ENCODE results near the gene SERP1.
"Not testable (repeated sequence)": the region's sequence is repeated elsewhere in the genome, so short reads cannot be mapped to it uniquely, and the experiment has no call there.

Gene SERP1

GRCh38 chr3:150538324-150539208 lies 7.7 kb downstream of the SERP1 start:
- no peak for DNase-seq

DNA sequence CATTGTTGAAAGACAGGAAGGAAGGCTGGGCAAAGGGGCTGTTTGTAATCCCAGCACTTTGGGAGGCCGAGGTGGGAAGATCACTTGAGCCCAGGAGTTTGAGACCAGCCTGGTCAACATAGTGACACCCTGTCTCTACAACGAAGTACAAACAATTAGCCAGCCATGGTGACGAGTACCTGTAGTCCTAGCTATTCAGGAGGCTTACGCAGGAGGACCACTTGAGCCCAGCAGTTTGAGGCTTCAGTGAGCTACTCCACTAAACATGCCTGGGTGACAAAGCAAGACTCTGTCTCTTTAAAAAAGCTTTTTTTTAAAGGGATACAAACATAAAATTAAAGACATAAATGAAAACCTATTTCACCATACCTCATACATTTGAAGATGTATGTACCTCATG lies 11.1 kb downstream of the SERP1 start:
- DNase-seq: no peak

- DNase-seq: no peak
Measured at GRCh38 chr3:150531775-150532174, 14.5 kb downstream of the SERP1 start.

GRCh38 chr3:150528354-150528797 lies 17.9 kb downstream of the SERP1 start:
- no peak for DNase-seq

GRCh38 chr3:150527464-150528255 lies 18.6 kb downstream of the SERP1 start:
- no peak for DNase-seq

GRCh38 chr3:150523538-150523937 lies 22.8 kb downstream of the SERP1 start:
- no peak for DNase-seq

DNA sequence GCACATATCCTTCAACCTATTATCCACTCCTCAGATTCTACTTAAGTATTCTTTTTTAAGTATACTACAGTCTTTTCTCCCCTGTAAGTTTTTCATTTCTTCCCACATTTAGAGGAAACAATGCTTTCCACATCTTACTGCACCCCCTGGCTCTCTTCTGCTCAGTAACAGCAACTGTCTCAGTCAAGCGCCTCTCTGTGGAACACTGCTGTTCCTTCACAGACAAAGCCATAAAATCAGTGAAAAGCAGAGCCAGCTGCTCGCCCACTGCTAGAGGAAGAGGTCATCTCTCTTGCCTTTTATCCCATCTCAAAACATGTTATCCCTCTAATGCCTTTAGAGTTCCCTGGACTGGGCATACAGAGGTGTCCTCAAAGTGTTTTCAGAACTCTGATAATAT lies 24.8 kb downstream of the SERP1 start:
- DNase-seq: no peak

- DNase-seq: no peak
Measured at GRCh38 chr3:150520408-150520807, 25.9 kb downstream of the SERP1 start.

GRCh38 chr3:150519026-150519425 lies 27.3 kb downstream of the SERP1 start:
- no peak for DNase-seq

DNA sequence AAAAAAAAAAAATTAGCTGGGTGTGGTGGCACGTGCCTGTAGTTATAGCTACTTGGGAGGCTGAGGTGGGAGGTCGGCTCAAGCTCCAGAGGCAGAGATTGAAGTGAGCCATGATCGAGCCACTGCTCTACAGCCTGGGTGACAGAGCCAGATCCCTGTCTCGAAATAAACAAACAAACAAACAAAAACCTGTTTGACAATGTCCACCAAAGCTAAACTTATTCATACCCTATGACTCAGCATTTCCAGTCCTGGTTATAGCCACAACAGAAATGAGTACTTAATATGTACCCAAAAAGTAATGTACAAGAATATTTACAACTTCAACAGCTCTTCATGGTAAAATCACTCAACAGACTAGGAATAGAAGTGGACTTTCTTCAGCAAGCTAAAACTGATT lies 31.1 kb downstream of the SERP1 start:
- no peak for DNase-seq

DNA sequence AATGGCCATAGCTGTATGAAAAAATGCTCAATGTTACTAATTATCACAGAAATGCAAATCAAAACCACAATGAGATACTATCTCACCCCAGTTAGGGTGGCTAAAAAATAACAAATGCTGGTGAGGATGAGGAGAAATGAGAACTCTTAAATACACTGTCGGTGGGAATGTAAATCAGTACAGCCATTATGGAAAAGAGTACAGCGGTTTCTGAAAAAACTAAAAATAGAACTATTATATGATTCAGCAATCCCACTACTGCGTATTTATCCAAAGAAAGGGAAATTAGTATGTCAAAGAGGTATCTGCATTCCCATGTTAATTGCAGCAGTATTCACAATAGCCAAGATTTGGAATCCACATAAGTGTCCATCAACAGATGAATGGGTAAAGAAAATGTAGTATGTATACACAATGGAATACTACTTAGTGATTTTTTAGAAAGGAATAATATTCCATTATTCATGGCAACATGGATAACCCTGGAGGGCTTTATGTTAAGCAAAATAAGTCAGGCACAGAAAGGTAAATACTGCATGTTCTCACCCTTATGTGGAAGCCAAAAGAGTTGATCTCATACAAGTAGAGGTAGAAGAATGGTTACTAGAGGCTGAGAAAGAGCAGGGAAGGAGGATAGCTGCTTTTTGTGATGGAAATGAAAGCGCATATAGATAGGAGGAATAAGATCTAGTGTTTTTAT lies 35.0 kb downstream of the SERP1 start:
- DNase-seq: no peak

GRCh38 chr3:150509780-150510179 lies 36.5 kb downstream of the SERP1 start:
- no peak for DNase-seq

DNA sequence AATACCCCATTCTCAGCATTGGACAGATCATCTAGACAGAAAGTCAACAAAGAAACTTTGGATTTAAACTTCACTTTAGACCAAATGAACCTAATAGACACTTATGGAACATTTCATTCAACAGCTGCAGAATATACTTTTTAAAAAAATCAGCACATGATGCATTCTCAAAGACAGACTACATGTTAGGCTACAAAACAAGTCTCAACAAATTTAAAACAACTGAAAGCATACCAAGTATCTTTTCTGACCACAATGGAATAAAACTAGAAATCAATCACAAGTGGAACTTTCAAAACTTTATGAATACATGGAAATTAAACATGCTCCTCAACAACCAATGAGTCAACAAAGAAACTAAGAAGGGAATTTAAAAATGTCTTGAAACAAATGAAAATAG lies 37.9 kb downstream of the SERP1 start:
- DNase-seq: no peak

- no peak for DNase-seq
Measured at GRCh38 chr3:150504483-150504882, 41.8 kb downstream of the SERP1 start.

DNA sequence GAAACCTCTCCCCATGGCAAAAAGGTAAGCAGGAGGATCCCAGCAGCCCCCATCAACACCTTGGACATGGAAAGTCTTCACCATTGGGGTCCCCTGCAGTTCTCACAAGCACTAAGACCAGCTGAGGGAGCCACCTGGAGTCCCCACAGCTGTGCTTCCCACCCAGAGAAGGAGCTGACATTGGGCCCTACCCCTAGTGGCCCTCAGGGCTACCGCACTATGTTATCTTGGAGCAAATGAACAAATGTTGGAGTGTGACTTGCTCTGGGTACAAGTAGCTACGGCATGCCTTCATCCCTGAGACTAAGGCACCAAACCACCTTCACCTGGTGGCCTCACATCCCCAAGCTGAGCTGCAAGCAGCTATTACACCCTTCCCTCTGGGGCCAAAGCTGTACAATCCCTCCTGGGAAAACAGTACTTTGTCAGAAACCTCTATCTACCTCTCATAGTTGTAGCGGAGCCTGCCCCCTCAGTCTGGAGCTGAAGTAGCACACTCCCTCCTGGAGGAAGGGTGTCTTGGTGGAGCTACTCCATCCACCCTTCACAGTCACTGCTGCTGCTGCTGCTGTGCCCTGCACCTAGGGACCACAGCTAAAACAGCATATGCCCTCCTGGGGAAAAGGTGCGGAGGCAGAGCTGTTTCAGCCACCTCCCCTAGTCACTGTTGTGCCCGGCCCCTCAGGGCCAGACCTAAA lies 42.7 kb downstream of the SERP1 start:
- DNase-seq: no peak

- DNase-seq: not testable (repeated sequence)
Measured at GRCh38 chr3:150500960-150501359, 45.3 kb downstream of the SERP1 start.

DNA sequence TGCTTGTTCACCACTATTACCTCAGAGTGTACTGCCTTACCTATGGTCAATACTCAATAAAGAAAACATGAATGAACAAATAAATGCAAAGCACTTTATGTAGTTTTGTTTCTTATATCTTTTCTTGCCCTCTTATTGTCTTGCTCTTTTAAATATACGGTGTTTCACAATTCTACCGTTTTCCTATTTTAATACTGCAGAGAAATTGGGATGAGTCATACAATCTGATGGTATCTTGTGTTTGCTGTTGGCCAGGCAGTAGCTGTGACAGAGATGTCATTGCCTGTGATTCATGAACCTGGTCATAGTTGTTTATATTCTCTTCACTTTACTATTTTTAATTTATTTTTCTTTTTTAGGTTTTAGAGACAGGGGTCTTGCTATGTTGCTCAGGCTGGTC lies 48.3 kb downstream of the SERP1 start:
- no peak for DNase-seq

GRCh38 chr3:150495563-150496168 lies 50.6 kb downstream of the SERP1 start:
- no peak for DNase-seq

- no peak for DNase-seq
Measured at GRCh38 chr3:150495149-150495548, 51.1 kb downstream of the SERP1 start.

DNA sequence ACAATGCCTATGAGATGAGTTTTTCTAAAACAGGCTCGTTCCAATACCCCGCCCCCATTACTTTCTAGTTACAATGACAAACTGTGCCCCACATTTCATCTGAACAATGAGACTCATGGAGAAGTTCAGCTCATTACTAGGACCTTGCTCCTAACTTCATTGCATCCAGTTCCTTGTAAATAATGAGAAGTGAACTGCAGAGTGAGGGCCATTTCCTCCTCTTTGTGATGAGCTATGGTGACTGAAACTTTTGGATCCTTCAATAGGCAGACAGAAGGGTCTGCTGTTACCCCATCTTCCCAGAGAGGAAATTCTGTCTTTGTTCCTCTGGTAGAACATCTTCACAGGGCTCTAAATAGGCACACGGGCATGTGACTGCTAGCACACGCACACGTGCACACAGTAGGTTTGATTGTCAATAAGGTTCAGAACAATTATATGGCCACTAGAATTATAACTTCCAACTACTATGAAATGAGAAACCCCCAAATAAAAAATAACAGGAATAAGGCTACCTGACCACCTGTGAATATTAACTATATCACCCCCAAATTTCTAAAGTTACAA lies 51.8 kb downstream of the SERP1 start:
- no peak for DNase-seq

Data from activated T-cell treated with anti-CD3 and anti-CD28 coated beads, Interleukin-2, amount 50 U/mL, for 1 hour (primary cell).